ENCODE measurements around the gene ZNF385D. TPM values are rescaled to one million over a fixed set of nuclear protein-coding genes. Genes with fewer than 3 reads are reported as not detected.

The ZNF385D gene
- total and polyA plus RNA-seq, 4 donors, result 0.17 to 30.9 (median 1.9) TPM

GRCh38 chr3:21618695-21619094 is 132.3 kb downstream of the ZNF385D start:
- H3K27me3 ChIP-seq (ENCODE audit: control insufficient read depth in 3 of 3, insufficient read depth in 3 of 3, low read length in 2 of 3), result no peaks in the 10 kb centered on the region
- H3K27ac ChIP-seq (ENCODE audit: low read depth in 1 of 2, low read length in 1 of 2), result no peak overlapping the region
- peaks cover 0 to 8% (median 1%) of the 10 kb centered on the region in 5 donors for H3K4me1 ChIP-seq (ENCODE audit: control insufficient read depth in 5 of 5, insufficient read depth in 5 of 5, low read length in 5 of 5)
- no peak for TF ChIP-seq CTCF (IDR thresholded peaks at IDR 0.05; ENCODE audit: control extremely low read depth, extremely low read depth)
- H3K9me3 ChIP-seq (ENCODE audit: control insufficient read depth in 4 of 4, insufficient read depth in 3 of 4, low read length in 3 of 4), result no peaks in the 10 kb centered on the region
- DNase-seq (no peak), ATAC-seq (ENCODE audit: insufficient read depth, low FRiP score) (no peak)
- H3K9ac ChIP-seq (ENCODE audit: insufficient read depth in 1 of 2, low read length in 2 of 2), result no peak overlapping the region
- no peaks in the 10 kb centered on the region for H3K36me3 ChIP-seq (ENCODE audit: control insufficient read depth in 4 of 4, insufficient read depth in 4 of 4, low read length in 4 of 4)
- WGBS, 2 donors, result 49 to 56% methylated on average over 2 of the region's 2 CpGs
- H3K4me3 ChIP-seq, result no peak overlapping the region

GRCh38 chr3:21613372-21614070 is 137.5 kb downstream of the ZNF385D start:
- Histone ChIP-seq H3K27ac (ENCODE audit: low read depth in 1 of 2, low read length in 1 of 2) (no peak overlapping the region), H3K27me3 (ENCODE audit: control insufficient read depth in 3 of 3, insufficient read depth in 3 of 3, low read length in 2 of 3) (no peaks in the 10 kb centered on the region), H3K9ac (ENCODE audit: insufficient read depth in 1 of 2, low read length in 2 of 2) (no peak overlapping the region), H3K36me3 (ENCODE audit: control insufficient read depth in 4 of 4, insufficient read depth in 4 of 4, low read length in 4 of 4) (no peaks in the 10 kb centered on the region), H3K4me3 (no peak overlapping the region), H3K9me3 (ENCODE audit: control insufficient read depth in 4 of 4, insufficient read depth in 3 of 4, low read length in 3 of 4) (no peaks in the 10 kb centered on the region), H3K4me1 (ENCODE audit: control insufficient read depth in 5 of 5, insufficient read depth in 5 of 5, low read length in 5 of 5) (peaks cover 0 to 4% (median 0%) of the 10 kb centered on the region in 5 donors)
- 80 to 85% methylated on average over 3 of the region's 3 CpGs for WGBS, 2 donors
- ATAC-seq (ENCODE audit: insufficient read depth, low FRiP score) (no peak), DNase-seq (no peak)
- TF ChIP-seq CTCF (IDR thresholded peaks at IDR 0.05; ENCODE audit: control extremely low read depth, extremely low read depth), result no peak

GRCh38 chr3:21601178-21601577 is 149.8 kb downstream of the ZNF385D start:
- Histone ChIP-seq H3K4me3 (no peak overlapping the region), H3K4me1 (ENCODE audit: control insufficient read depth in 5 of 5, insufficient read depth in 5 of 5, low read length in 5 of 5) (no peaks in the 10 kb centered on the region), H3K9me3 (ENCODE audit: control insufficient read depth in 4 of 4, insufficient read depth in 3 of 4, low read length in 3 of 4) (no peaks in the 10 kb centered on the region), H3K27ac (ENCODE audit: low read depth in 1 of 2, low read length in 1 of 2) (no peak overlapping the region), H3K9ac (ENCODE audit: insufficient read depth in 1 of 2, low read length in 2 of 2) (no peak overlapping the region), H3K27me3 (ENCODE audit: control insufficient read depth in 3 of 3, insufficient read depth in 3 of 3, low read length in 2 of 3) (no peaks in the 10 kb centered on the region), H3K36me3 (ENCODE audit: control insufficient read depth in 4 of 4, insufficient read depth in 4 of 4, low read length in 4 of 4) (peaks cover 0 to 2% (median 0%) of the 10 kb centered on the region in 4 donors)
- ATAC-seq (ENCODE audit: insufficient read depth, low FRiP score) (no peak), DNase-seq (no peak)
- no peak for TF ChIP-seq CTCF (IDR thresholded peaks at IDR 0.05; ENCODE audit: control extremely low read depth, extremely low read depth)
- 80 to 93% methylated on average over 1 of the region's 1 CpG for WGBS, 2 donors

GRCh38 chr3:21599890-21600289 is 151.1 kb downstream of the ZNF385D start:
- Histone ChIP-seq H3K4me3 (no peak overlapping the region), H3K27ac (ENCODE audit: low read depth in 1 of 2, low read length in 1 of 2) (no peak overlapping the region), H3K27me3 (ENCODE audit: control insufficient read depth in 3 of 3, insufficient read depth in 3 of 3, low read length in 2 of 3) (no peaks in the 10 kb centered on the region), H3K9me3 (ENCODE audit: control insufficient read depth in 4 of 4, insufficient read depth in 3 of 4, low read length in 3 of 4) (no peaks in the 10 kb centered on the region), H3K4me1 (ENCODE audit: control insufficient read depth in 5 of 5, insufficient read depth in 5 of 5, low read length in 5 of 5) (no peaks in the 10 kb centered on the region), H3K9ac (ENCODE audit: insufficient read depth in 1 of 2, low read length in 2 of 2) (no peak overlapping the region), H3K36me3 (ENCODE audit: control insufficient read depth in 4 of 4, insufficient read depth in 4 of 4, low read length in 4 of 4) (peaks cover 0 to 2% (median 0%) of the 10 kb centered on the region in 4 donors)
- ATAC-seq (ENCODE audit: insufficient read depth, low FRiP score) (no peak), DNase-seq (no peak)
- 82 to 83% methylated on average over 6 of the region's 6 CpGs for WGBS, 2 donors
- no peak for TF ChIP-seq CTCF (IDR thresholded peaks at IDR 0.05; ENCODE audit: control extremely low read depth, extremely low read depth)

All from lung (tissue), 12 donors.